Fibroblast of peridontal ligament (primary cell): ENCODE measurements around the gene FCMR.

Source experiments
- DNase-seq: peaks from one replicate; pipeline ENCODE4 v3.0.0-alpha.2; 2010; ENCODE audit errors: extremely low read depth

Gene FCMR

DNA sequence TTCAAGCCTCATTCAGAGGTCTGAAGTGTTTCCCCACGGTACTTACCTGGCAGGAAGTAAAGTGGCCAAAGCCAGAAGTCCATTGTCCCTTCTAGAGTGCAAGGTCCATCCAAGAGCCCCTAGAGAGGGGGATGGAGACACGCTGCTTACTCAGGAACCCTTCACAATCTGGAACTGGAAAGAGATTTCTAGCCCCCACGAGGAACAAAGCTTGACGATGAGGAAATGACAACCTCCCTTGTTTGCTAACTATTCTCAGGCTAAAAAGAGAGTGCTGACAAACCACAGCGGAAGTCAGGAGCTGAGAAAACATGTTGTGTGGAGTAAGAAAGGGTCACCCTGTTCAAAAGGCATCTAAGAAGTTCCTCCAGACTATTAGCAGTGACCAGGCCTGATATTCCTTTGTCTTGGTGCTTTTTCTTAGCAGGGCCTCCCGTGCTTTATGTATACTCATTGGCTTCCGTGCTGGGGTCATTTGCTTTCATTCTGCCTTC, at the start of gene FCMR:
FCMR (minus strand) TSS at position 170 of the 494 bp plus-strand sequence; CDS start at position 83, 87 bp downstream.
- no peak for DNase-seq

DNA sequence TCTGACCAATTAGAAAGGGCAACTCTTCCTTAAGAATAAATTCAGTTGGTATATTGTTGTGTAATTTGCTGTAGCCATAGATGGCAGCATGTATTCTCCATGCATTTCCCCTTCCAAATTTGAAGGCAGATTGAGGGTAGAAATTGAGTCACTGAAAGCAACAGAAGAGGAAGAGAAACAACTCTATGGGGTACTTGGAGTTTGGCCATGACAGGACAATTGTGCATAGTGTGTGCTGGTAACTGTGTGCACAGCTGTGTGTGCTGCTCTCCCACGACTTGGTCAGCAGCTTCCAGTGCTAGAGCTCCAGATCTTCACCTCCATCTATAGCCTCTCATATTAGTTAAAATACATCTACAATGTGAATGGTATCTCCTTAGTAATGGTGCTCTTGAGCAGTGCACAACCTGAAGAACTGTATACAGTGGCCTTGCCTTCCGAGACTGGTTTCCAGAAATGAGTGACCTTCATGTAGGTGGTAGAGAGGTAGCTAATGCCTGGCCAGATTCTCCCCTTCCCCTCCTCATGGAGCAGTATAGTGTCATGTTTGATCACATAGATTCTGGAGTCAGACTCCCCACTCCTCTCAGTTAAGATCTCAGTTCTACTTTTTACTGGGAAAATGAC, 49.4 kb upstream of the FCMR start:
- DNase-seq = no peak

GRCh38 chr1:206970446-206970845, 48.7 kb upstream of the FCMR start, which contains the start of gene FCAMR:
Gene FCAMR (minus strand): TSS chr1:206970460. CDS start chr1:206970125, 335 bp downstream.
- DNase-seq = no peak

- no peak for DNase-seq
These were observed 47.3 kb upstream of the FCMR start for GRCh38 chr1:206969090-206969489.

DNA sequence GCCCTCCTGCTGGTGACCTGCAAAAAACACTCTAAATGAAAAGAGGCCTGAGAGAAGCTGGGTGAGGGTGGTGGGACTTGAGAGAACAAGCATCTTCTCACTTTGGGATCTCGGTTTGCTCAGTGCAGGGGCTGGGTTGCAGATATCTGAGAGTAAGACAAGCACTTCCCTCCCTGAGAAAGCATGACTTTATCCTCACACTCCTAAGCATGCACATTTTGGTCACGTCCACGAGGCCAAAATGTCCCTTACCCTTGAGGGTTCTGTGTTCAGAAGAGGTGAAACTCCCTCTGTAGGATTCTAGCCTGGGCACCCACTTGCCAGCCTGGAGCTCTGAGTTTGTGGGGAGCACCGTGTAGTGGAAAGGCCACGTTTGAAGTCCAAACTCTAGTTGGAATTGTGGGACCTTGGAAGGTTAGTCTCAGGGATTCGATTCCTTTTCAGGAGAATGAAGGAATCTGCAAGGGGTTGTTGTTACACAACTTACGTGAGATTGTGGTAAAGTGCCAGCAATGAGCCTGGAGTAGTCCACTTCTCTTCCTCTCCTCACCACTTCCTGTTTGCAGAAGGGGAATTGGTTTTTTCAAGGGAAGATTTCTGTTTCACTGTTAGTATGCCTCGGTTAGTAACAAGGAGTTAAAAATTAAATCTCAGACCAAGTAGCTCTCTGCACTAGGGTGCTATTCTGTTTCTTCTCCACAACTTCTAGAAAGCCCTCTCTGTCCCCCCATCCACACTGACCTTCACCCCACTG, 45.5 kb upstream of the FCMR start:
- DNase-seq = peak; percentile 6

DNA sequence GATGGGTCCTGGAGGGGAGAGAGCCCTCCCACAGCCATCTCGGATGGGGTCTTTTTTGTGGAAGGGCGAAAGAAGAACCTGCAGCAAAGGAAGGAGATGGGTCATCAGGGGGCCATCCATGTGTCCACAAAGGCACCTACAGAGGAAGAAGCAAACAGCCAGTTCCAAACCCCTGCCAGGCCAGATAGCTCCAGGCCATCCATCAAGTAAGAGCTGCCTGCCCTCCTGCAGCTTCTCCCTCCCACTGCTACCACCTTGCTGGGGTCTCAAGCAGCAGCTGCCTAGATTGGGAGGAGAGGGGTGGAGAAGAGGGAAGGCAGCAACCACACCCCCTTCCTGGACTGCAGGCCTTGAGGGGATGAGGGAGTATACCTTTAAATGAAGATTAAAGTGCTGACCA, 44.0 kb upstream of the FCMR start:
- DNase-seq = no peak

DNA sequence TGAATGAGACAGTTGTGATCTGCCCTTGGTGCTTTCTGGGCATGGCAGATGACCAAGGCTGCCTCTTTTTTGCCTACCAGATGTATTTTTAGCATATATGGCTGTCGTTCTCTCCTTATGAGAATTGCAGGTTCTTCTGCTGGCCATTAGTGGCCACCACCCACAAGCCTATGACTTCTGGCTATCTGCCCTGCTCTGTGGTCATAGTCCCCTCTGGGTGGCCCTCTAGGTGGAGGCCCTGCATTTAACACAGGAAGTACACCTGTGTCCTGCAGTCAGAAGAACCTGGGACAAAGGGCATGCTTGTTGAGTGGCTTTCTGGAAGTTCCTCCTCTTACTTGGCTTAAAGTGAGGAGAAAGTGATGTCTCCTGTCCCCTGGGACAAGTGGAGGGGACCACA, 42.0 kb upstream of the FCMR start:
- no peak for DNase-seq

- DNase-seq = no peak
These were observed 41.5 kb upstream of the FCMR start for GRCh38 chr1:206963119-206963712.

GRCh38 chr1:206962272-206962671, 40.5 kb upstream of the FCMR start:
- no peak for DNase-seq

GRCh38 chr1:206961668-206962067, 39.9 kb upstream of the FCMR start:
- no peak for DNase-seq

DNA sequence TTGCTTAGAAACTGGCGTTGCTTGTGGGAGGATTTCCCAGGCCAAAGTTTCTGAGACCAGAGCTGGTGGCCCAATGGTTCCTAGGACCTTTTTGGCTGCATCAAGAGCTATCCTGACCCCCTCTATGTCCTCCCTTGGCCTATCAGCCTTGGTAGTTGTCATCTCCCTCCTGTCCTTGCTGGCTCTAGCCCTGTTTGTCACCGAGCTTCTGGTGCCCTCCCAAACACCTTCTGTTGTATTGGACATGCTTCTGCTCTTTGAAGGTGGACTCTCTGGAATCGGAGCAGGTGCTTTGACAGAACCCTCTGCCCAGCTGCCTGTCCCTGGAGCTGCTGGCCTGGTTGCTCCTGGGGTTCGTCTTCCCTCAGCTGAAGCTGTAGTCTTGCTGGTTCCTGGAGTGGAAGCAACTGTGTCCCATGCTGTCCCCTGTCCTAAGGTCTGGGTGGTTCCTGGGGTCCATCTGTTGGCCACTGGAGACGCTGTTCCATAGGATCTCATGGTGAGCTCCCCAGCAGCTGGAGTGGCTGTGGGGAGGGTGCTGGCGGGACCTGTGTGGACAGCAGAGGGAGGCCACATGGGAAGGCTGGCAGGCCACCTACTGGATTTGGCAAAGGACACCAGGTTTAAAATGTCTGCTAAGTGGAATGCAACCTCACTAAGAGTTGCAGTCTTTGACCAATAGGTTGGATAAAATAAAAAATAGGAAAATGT, 39.1 kb upstream of the FCMR start:
- DNase-seq = no peak

DNA sequence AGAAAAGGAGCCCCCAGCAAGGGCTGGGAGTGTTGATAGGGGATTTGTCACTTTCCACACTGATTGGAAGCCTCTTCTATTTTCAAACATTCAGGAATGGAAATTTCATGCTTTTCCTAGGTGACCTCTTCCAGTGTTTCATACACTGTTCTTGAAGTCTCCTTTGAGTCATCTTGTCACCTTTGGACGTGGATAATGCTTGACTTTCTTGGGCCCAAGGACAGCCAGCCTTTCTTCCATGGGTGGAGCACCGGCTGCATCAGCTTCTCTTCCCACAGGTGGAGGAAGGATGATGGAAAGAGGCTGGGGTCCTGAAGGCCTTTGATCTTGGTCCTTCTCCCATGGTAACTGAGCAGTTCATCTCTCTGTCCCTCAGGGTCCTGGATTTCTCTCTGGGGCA, 36.4 kb upstream of the FCMR start:
- DNase-seq = no peak

DNA sequence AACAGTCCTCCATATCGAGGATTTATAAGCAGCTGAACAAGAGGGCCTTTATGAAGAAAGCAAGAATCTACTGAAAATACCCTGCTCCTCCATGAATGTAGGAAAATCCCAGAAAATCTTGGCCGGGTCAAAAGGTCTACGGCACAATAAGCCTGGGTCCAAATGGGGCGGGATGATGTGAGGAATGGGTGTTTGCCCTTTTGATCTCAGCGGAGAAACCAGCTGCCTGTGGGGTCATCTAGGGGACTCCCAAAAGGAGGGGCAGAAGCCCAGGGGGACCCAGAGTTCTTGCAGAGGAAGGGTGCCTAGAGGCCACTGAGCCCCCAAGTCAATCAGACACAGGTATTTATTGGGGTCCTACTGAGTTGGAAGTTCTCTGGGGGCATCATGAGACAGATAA, 35.9 kb upstream of the FCMR start:
- DNase-seq = no peak

GRCh38 chr1:206955476-206956451, 34.0 kb upstream of the FCMR start:
- peak; percentile 5 for DNase-seq

DNA sequence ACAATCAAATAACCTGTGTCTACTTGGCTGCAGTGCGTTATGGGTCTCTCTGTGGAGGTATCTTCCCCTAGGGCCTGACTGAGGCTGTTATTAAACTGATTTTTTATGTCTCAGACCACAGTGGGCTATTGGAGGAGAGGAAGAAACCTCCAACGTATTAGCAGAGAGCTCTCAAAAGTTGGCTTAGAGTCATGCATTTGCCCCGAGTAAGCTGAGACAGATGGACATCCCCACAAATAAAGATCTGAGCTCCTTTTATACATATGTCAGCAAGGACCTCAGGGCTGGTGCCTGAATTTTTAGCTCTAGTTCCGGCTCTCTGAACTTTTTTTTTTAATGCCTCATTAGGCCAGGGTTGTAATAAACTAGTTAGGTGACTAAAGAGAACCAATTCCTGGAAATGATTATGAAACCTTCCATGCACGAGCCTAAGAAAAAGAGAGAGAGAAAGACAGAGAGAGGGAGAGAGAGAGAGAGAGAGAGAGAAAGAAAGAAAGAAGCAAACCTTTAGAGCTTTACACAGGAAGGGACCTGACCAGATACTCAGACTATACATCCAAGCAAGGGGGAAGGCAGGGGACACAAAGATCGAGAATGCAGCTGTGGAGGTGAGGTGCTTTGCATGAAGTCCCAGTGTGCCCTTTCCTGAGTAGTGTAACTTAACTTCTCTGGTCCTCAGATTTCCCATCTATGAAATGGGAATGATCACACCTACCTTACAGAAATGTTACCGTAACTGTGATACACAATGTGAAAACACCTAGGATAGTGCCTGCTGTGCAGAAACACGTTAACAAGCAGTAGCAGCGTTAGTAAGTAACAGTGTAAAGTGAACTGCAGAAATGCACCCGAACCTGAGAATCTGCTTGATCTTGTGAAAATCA, 33.0 kb upstream of the FCMR start:
- DNase-seq = no peak

DNA sequence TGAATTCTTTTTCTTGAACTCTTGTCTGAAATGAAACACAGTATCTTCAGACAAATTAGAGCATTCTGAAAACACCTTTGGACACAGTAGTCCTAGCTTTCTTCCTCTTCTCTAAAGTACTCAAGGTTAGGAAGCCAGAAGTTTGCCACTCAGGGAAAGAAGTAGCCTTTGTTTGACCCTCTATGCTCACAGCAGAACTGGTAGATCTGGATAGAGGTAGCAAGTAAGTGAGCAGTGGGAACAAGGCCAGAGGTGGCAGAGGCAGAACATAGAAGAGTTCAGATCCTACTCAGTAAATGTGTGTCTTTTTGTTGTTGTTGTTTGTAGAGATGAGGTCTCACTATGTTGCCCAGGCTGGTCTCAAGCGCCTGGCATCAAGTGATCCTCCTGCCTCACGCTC, 31.9 kb upstream of the FCMR start:
- no peak for DNase-seq

GRCh38 chr1:206953126-206953525, 31.4 kb upstream of the FCMR start:
- DNase-seq = no peak

GRCh38 chr1:206952171-206952570, 30.4 kb upstream of the FCMR start:
- DNase-seq = no peak

GRCh38 chr1:206951318-206952100, 29.8 kb upstream of the FCMR start:
- no peak for DNase-seq
